Measurements from ENCODE around the gene CREBBP. TPM values are rescaled to one million over a fixed set of nuclear protein-coding genes. Genes with fewer than 3 reads are reported as not detected.

The CREBBP gene
- total RNA-seq, 1 donor from 2014 or later, result 109 TPM

GRCh38 chr16:3824121-3824795, 56.3 kb downstream of the CREBBP start:
- peaks cover 81% of the 10 kb centered on the region for H3K4me1 Mint-ChIP-seq (ENCODE audit: unreplicated experiment)
- peaks cover 8% of the 10 kb centered on the region for H3K36me3 Mint-ChIP-seq (ENCODE audit: unreplicated experiment)
- H3K4me3 Mint-ChIP-seq (ENCODE audit: unreplicated experiment), result no peak overlapping the region
- H3K27me3 Mint-ChIP-seq (ENCODE audit: unreplicated experiment), result no peaks in the 10 kb centered on the region
- TF ChIP-seq, protein P1, sequence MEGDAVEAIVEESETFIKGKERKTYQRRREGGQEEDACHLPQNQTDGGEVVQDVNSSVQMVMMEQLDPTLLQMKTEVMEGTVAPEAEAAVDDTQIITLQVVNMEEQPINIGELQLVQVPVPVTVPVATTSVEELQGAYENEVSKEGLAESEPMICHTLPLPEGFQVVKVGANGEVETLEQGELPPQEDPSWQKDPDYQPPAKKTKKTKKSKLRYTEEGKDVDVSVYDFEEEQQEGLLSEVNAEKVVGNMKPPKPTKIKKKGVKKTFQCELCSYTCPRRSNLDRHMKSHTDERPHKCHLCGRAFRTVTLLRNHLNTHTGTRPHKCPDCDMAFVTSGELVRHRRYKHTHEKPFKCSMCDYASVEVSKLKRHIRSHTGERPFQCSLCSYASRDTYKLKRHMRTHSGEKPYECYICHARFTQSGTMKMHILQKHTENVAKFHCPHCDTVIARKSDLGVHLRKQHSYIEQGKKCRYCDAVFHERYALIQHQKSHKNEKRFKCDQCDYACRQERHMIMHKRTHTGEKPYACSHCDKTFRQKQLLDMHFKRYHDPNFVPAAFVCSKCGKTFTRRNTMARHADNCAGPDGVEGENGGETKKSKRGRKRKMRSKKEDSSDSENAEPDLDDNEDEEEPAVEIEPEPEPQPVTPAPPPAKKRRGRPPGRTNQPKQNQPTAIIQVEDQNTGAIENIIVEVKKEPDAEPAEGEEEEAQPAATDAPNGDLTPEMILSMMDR (IDR thresholded peaks at IDR 0.05), result no peak
- no peak for DNase-seq (ENCODE audit: extremely low spot score, unreplicated experiment)
- peak overlapping the region; percentile 59 for H3K27ac Mint-ChIP-seq (ENCODE audit: unreplicated experiment)
- H3K9me3 Mint-ChIP-seq (ENCODE audit: unreplicated experiment), result no peaks in the 10 kb centered on the region

DNA sequence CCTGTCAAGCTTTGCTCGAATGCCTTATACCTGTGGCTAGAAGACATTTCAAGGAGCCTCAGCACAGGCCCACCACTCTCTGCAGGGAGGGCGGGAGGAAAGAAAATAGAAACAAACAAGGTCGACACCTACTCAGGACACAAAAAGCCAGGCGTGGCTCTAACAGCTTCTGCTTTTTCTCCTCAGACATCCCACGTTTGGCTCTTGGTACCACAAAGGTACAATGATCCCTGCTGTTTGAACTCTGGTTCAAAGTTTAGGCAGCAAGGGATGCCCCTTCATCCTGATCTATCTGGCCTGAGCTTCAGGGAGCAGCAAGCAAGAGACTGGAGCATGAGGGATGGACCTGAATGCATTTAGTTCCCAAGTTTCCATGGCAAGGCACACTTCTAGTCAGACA, 57.1 kb downstream of the CREBBP start:
- Mint-ChIP-seq H3K4me1 (ENCODE audit: unreplicated experiment) (peaks cover 82% of the 10 kb centered on the region), H3K36me3 (ENCODE audit: unreplicated experiment) (peaks cover 6% of the 10 kb centered on the region), H3K4me3 (ENCODE audit: unreplicated experiment) (no peak overlapping the region), H3K27me3 (ENCODE audit: unreplicated experiment) (no peaks in the 10 kb centered on the region), H3K9me3 (ENCODE audit: unreplicated experiment) (no peaks in the 10 kb centered on the region), H3K27ac (ENCODE audit: unreplicated experiment) (no peak overlapping the region)
- TF ChIP-seq, protein P1 (IDR thresholded peaks at IDR 0.05), result no peak
- DNase-seq (ENCODE audit: extremely low spot score, unreplicated experiment), result no peak

- Mint-ChIP-seq H3K36me3 (ENCODE audit: unreplicated experiment) (peaks cover 6% of the 10 kb centered on the region), H3K27ac (ENCODE audit: unreplicated experiment) (peak overlapping the region; percentile 39), H3K27me3 (ENCODE audit: unreplicated experiment) (no peaks in the 10 kb centered on the region), H3K4me1 (ENCODE audit: unreplicated experiment) (peaks cover 90% of the 10 kb centered on the region), H3K9me3 (ENCODE audit: unreplicated experiment) (no peaks in the 10 kb centered on the region), H3K4me3 (ENCODE audit: unreplicated experiment) (no peak overlapping the region)
- TF ChIP-seq, protein P1 (IDR thresholded peaks at IDR 0.05), result no peak
- DNase-seq (ENCODE audit: extremely low spot score, unreplicated experiment), result no peak
Observed at GRCh38 chr16:3822366-3823045, 58.0 kb downstream of the CREBBP start.

DNA sequence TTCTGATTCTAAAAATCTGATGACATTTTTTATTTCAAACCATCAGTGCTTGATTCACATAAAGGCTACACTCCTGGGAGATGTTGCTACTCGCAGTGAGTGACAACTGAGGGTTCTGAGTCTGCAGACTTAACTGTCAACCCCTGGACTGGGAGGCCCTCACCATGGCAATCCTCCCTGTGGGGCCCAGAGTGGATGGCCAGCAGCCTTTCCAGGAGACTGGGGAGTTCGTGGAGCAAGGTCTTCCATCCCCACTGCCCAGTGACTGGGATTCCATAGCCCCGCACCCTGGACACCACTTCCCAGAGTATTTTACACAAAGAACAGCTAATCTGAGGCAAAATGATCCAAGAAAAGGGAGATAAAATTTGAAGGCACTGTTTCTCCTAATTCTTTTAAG, 59.3 kb downstream of the CREBBP start:
- DNase-seq (ENCODE audit: extremely low spot score, unreplicated experiment), result no peak
- Mint-ChIP-seq H3K36me3 (ENCODE audit: unreplicated experiment) (peaks cover 4% of the 10 kb centered on the region), H3K27me3 (ENCODE audit: unreplicated experiment) (no peaks in the 10 kb centered on the region), H3K9me3 (ENCODE audit: unreplicated experiment) (no peaks in the 10 kb centered on the region), H3K4me1 (ENCODE audit: unreplicated experiment) (peaks cover 94% of the 10 kb centered on the region), H3K4me3 (ENCODE audit: unreplicated experiment) (no peak overlapping the region), H3K27ac (ENCODE audit: unreplicated experiment) (no peak overlapping the region)
- TF ChIP-seq, protein P1 (IDR thresholded peaks at IDR 0.05), result no peak

Measured in osteocyte (in vitro differentiated cells).